Left lung (tissue), 10 donors: Measurements from ENCODE around the gene HAX1. TPM values are rescaled to one million over a fixed set of nuclear protein-coding genes. Genes with fewer than 3 reads are reported as not detected.
"Not testable (repeated sequence)": the region's sequence is repeated elsewhere in the genome, so short reads cannot be mapped to it uniquely, and the experiment has no call there.

Experiments
- ATAC-seq: fragments of 200-7000 bp; cut with Tn5 transposase; one replicate; pipeline ENCODE4 v1.9.1; 2020; ENCODE audit warnings: moderate library complexity
- DNase-seq, 4 donors: peaks; one replicate each; pipeline ENCODE4 v3.0.0-alpha.2; 2013 to 2020
- H3K27ac ChIP-seq, 2 donors: fragments of 200-600 bp; sonication (generic) in 1 of 2; one replicate each; pipeline versions ENCODE4 v1.5.0 to v1.8.0; 2020 to 2021
- H3K27me3 ChIP-seq, 2 donors: fragments of 200-600 bp; sonication (generic) in 1 of 2; one replicate each; pipeline versions ENCODE4 v1.5.0 to v1.8.0; 2020 to 2021
- H3K36me3 ChIP-seq, 2 donors: fragments of 200-600 bp; sonication (generic) in 1 of 2; one replicate each; pipeline versions ENCODE4 v1.5.0 to v1.8.0; 2020 to 2021
- H3K4me1 ChIP-seq, 2 donors: fragments of 200-600 bp; one replicate each; pipeline ENCODE4 v1.8.0; 2021
- H3K4me3 ChIP-seq, 2 donors: fragments of 200-600 bp; sonication (generic) in 1 of 2; one replicate each; pipeline versions ENCODE4 v1.5.0 to v1.8.0; 2020 to 2021; ENCODE audit warnings: mild to moderate bottlenecking in 1 of 2
- H3K9me3 ChIP-seq, 2 donors: fragments of 200-600 bp; sonication (generic) in 1 of 2; one replicate each; pipeline versions ENCODE4 v1.5.0 to v1.8.0; 2020 to 2021
- CTCF ChIP-seq, 2 donors: fragments of 200-600 bp; sonication (generic) in 1 of 2; IDR thresholded peaks; one replicate each; pipeline versions ENCODE4 v1.5.0 to v1.8.0; 2021; ENCODE audit warnings: antibody characterized with exemption in 2 of 2
- intact Hi-C, 2 donors: fragments of 100-400 bp; cut with DNase I; formaldehyde crosslinking; loops; one replicate each; pipeline versions ENCODE4 v1.11.2 to v1.14.2; 2022
- polyA plus RNA-seq, 6 donors: library from polyadenylated mRNA; unstranded; fragments of 120-200 nt; gene quantifications; one replicate each; pipeline ENCODE4 v1.2.1, GENCODE V29; 2013; ENCODE audit not compliant: insufficient read length in 6 of 6
- total RNA-seq, 2 donors: library from RNA; stranded (reverse); fragmentation: NEBNext Ultra II Directional; extraction: Animal tissue kit (Norgen Biotek cat#: 25700); gene quantifications; one replicate each; pipeline ENCODE4 v1.2.1, GENCODE V29; 2021
- donor health status: DM: no; HTN: yes; CAD: no.
- donor health status: DM: no; HTN: no; CAD: no.

HAX1 gene
- total and polyA plus RNA-seq, 8 donors = 68.6 to 82.6 (median 79.1) TPM

GRCh38 chr1:154313066-154313356 is 40.6 kb downstream of the HAX1 start:
- Histone ChIP-seq H3K36me3 (no peaks in the 10 kb centered on the region), H3K4me3 (no peak overlapping the region), H3K27ac (no peak overlapping the region), H3K9me3 (peaks cover 0 to 15% of the 10 kb centered on the region in 2 donors), H3K27me3 (no peaks in the 10 kb centered on the region), H3K4me1 (no peaks in the 10 kb centered on the region)
- ATAC-seq (no peak), DNase-seq (no peak)
- no peak for TF ChIP-seq CTCF (IDR thresholded peaks at IDR 0.05)
- intact Hi-C loops = no loop called here

- peaks cover 0 to 13% of the 10 kb centered on the region in 2 donors for H3K9me3 ChIP-seq
- intact Hi-C loops, H3K4me3 ChIP-seq, DNase-seq, H3K27me3 ChIP-seq, H3K36me3 ChIP-seq, H3K4me1 ChIP-seq, H3K27ac ChIP-seq, ATAC-seq: not testable (repeated sequence)
Observed at GRCh38 chr1:154314226-154314625, 41.8 kb downstream of the HAX1 start.

- no peaks in the 10 kb centered on the region for H3K27me3 ChIP-seq
- ATAC-seq = no peak
- no peak for TF ChIP-seq CTCF (IDR thresholded peaks at IDR 0.05)
- DNase-seq = no peak
- H3K4me1 ChIP-seq = no peaks in the 10 kb centered on the region
- no peak overlapping the region for H3K27ac ChIP-seq
- no peak overlapping the region for H3K4me3 ChIP-seq
- H3K9me3 ChIP-seq = peaks cover 0 to 13% of the 10 kb centered on the region in 2 donors
- intact Hi-C loops = no loop called here
- no peaks in the 10 kb centered on the region for H3K36me3 ChIP-seq
Observed at GRCh38 chr1:154316704-154317103, 44.3 kb downstream of the HAX1 start.

- no peak for DNase-seq
- Histone ChIP-seq H3K4me3 (no peak overlapping the region), H3K27ac (no peak overlapping the region), H3K36me3 (no peaks in the 10 kb centered on the region), H3K27me3 (peaks cover 0 to 16% of the 10 kb centered on the region in 2 donors), H3K4me1 (no peaks in the 10 kb centered on the region), H3K9me3 (peaks cover 0 to 13% of the 10 kb centered on the region in 2 donors)
- no peak for ATAC-seq
- no peak for TF ChIP-seq CTCF (IDR thresholded peaks at IDR 0.05)
- intact Hi-C loops = no loop called here
Observed at GRCh38 chr1:154318386-154318785, 46.0 kb downstream of the HAX1 start.

GRCh38 chr1:154320882-154321608 is 48.6 kb downstream of the HAX1 start, which contains the start of gene AQP10:
TSS of gene AQP10 (plus strand) at chr1:154321093. CDS start at chr1:154321156, 63 bp downstream.
- H3K9me3 ChIP-seq = peaks cover 0 to 11% of the 10 kb centered on the region in 2 donors
- ATAC-seq = no peak
- peaks cover 0 to 40% of the 10 kb centered on the region in 2 donors for H3K27me3 ChIP-seq
- no peaks in the 10 kb centered on the region for H3K36me3 ChIP-seq
- no peak within 1 kb of the TSS for H3K27ac ChIP-seq
- no peak for DNase-seq
- H3K4me1 ChIP-seq = peaks cover 0 to 21% of the 10 kb centered on the region in 2 donors
- H3K4me3 ChIP-seq = no peak within 1 kb of the TSS
- no peak for TF ChIP-seq CTCF (IDR thresholded peaks at IDR 0.05)
- intact Hi-C loops = no loop called here

- H3K9me3 ChIP-seq, intact Hi-C loops, H3K36me3 ChIP-seq, H3K27ac ChIP-seq, DNase-seq, H3K4me3 ChIP-seq, ATAC-seq: not testable (repeated sequence)
- Histone ChIP-seq H3K27me3 (peaks cover 0 to 45% of the 10 kb centered on the region in 2 donors), H3K4me1 (peaks cover under 1 to 26% of the 10 kb centered on the region in 2 donors)
Observed at GRCh38 chr1:154321609-154321934, 49.1 kb downstream of the HAX1 start.
